Erythroblast (primary cell): Measurements from ENCODE around the gene MT1E.
"Not testable (repeated sequence)": the region's sequence is repeated elsewhere in the genome, so short reads cannot be mapped to it uniquely, and the experiment has no call there.

Experiments
- GATA1 ChIP-seq: IDR thresholded peaks from 2 replicates; pipeline ENCODE4 v1.6.1; 2011; ENCODE audit warnings: low read depth, mild to moderate bottlenecking, control low read depth, low read length, moderate library complexity
- POLR2A ChIP-seq: IDR thresholded peaks from 2 replicates; pipeline ENCODE4 v1.6.1; 2011; ENCODE audit warnings: mild to moderate bottlenecking, low read length

GRCh38 chr16:56665286-56666261 lies 40.0 kb downstream of the MT1E start:
- TF ChIP-seq POLR2A, GATA1: not testable (repeated sequence)
